Stimulated activated CD4-positive, alpha-beta T cell treated with anti-CD3 and anti-CD28 coated beads, Interleukin-15, amount 100 ng/mL, for 48 hours (primary cell): ENCODE results near the gene LEFTY2.
A peak's percentile ranks its signal among the peaks of the same experiment; 100 is the strongest.
"Not testable (repeated sequence)": the region's sequence is repeated elsewhere in the genome, so short reads cannot be mapped to it uniquely, and the experiment has no call there.

ENCODE experiments used
- DNase-seq, 2 donors: peaks; one replicate each; pipeline ENCODE4 v3.0.0-alpha.2; 2020; ENCODE audit warnings: low read depth in 2 of 2

LEFTY2 gene

GRCh38 chr1:225930566-225930965 lies 10.5 kb downstream of the LEFTY2 start:
- DNase-seq = no peak

- DNase-seq = not testable (repeated sequence)
Measured at GRCh38 chr1:225929462-225929861, 11.6 kb downstream of the LEFTY2 start.

- DNase-seq = no peak
Measured at GRCh38 chr1:225928186-225929175, 12.5 kb downstream of the LEFTY2 start.

- no peak for DNase-seq
Measured at GRCh38 chr1:225926551-225927113, 14.4 kb downstream of the LEFTY2 start.

- DNase-seq = peak; percentile 86 to 93
Measured at GRCh38 chr1:225923692-225924555, 17.1 kb downstream of the LEFTY2 start, which contains the start of gene PYCR2. PYCR2 (minus strand) TSS chr1:225924250; CDS start chr1:225924110, 140 bp downstream.

- DNase-seq = no peak
Measured at GRCh38 chr1:225923381-225923691, 17.7 kb downstream of the LEFTY2 start.

GRCh38 chr1:225921734-225922709 lies 19.0 kb downstream of the LEFTY2 start:
- no peak for DNase-seq

GRCh38 chr1:225919906-225920305 lies 21.1 kb downstream of the LEFTY2 start:
- no peak for DNase-seq

GRCh38 chr1:225918280-225918679 lies 22.7 kb downstream of the LEFTY2 start:
- DNase-seq = no peak

GRCh38 chr1:225917536-225917935 lies 23.5 kb downstream of the LEFTY2 start:
- no peak for DNase-seq

GRCh38 chr1:225917101-225917500 lies 23.9 kb downstream of the LEFTY2 start:
- no peak for DNase-seq

GRCh38 chr1:225915538-225915991 lies 25.5 kb downstream of the LEFTY2 start:
- DNase-seq = no peak

- DNase-seq = no peak
Measured at GRCh38 chr1:225914947-225915346, 26.1 kb downstream of the LEFTY2 start.

- no peak for DNase-seq
Measured at GRCh38 chr1:225914391-225914790, 26.6 kb downstream of the LEFTY2 start.

GRCh38 chr1:225911191-225912130 lies 29.6 kb downstream of the LEFTY2 start:
- peak; percentile 43 to 67 for DNase-seq

GRCh38 chr1:225909477-225909876 lies 31.5 kb downstream of the LEFTY2 start:
- no peak for DNase-seq

GRCh38 chr1:225908773-225909172 lies 32.2 kb downstream of the LEFTY2 start:
- no peak for DNase-seq

- DNase-seq = no peak
Measured at GRCh38 chr1:225908013-225908640, 32.9 kb downstream of the LEFTY2 start.

- DNase-seq = no peak
Measured at GRCh38 chr1:225907341-225907740, 33.7 kb downstream of the LEFTY2 start.
